ENCODE measurements around the gene UBE2I.

The UBE2I gene

GRCh38 chr16:1344499-1344898, 35.1 kb downstream of the UBE2I start:
- no peak for DNase-seq

- no peak for DNase-seq
Measured at GRCh38 chr16:1345087-1345486, 35.7 kb downstream of the UBE2I start.

GRCh38 chr16:1345651-1346421, 36.4 kb downstream of the UBE2I start:
- DNase-seq = no peak

GRCh38 chr16:1346422-1347285, 37.2 kb downstream of the UBE2I start:
- no peak for DNase-seq

- no peak for DNase-seq
Measured at GRCh38 chr16:1347286-1347855, 37.9 kb downstream of the UBE2I start.

- no peak for DNase-seq
Measured at GRCh38 chr16:1347962-1348361, 38.5 kb downstream of the UBE2I start.

- no peak for DNase-seq
Measured at GRCh38 chr16:1348441-1348840, 39.0 kb downstream of the UBE2I start.

- DNase-seq = no peak
Measured at GRCh38 chr16:1348926-1349325, 39.5 kb downstream of the UBE2I start.

- no peak for DNase-seq
Measured at GRCh38 chr16:1349351-1349750, 39.9 kb downstream of the UBE2I start.

GRCh38 chr16:1349951-1350350, 40.5 kb downstream of the UBE2I start:
- no peak for DNase-seq

- DNase-seq = no peak
Measured at GRCh38 chr16:1350691-1351090, 41.3 kb downstream of the UBE2I start.

GRCh38 chr16:1351215-1351581, 41.8 kb downstream of the UBE2I start:
- DNase-seq = no peak

GRCh38 chr16:1351582-1352362, 42.3 kb downstream of the UBE2I start, which contains the start of the genes GNPTG and TSR3:
TSS of gene GNPTG (plus strand) at chr16:1351931. CDS start at chr16:1351966, 35 bp downstream.
TSS of gene TSR3 (minus strand) at chr16:1351878. CDS start at chr16:1351804, 74 bp downstream.
- peak; percentile 90 for DNase-seq

- DNase-seq = no peak
Measured at GRCh38 chr16:1354815-1355540, 45.5 kb downstream of the UBE2I start.

GRCh38 chr16:1355591-1355990, 46.2 kb downstream of the UBE2I start:
- DNase-seq = no peak

GRCh38 chr16:1356061-1356900, 46.8 kb downstream of the UBE2I start:
- no peak for DNase-seq

- no peak for DNase-seq
Measured at GRCh38 chr16:1357906-1358566, 48.6 kb downstream of the UBE2I start.

- DNase-seq = no peak
Measured at GRCh38 chr16:1361685-1362360, 52.4 kb downstream of the UBE2I start.

GRCh38 chr16:1362807-1363206, 53.4 kb downstream of the UBE2I start:
- no peak for DNase-seq

GRCh38 chr16:1363501-1364041, 54.1 kb downstream of the UBE2I start:
- peak; percentile 73 for DNase-seq

All from CD4-positive, alpha-beta T cell treated with Interleukin-12 subunit alpha and Interleukin-12 subunit beta, for 1 hour (primary cell).